Aorta (tissue), 5 donors: ENCODE data around the gene SART1. TPM values are rescaled to one million over a fixed set of nuclear protein-coding genes. Genes with fewer than 3 reads are reported as not detected.

Source experiments
- ATAC-seq: fragments of 200-7000 bp; cut with Tn5 transposase; one replicate; pipeline ENCODE4 v1.9.1; 2022; ENCODE audit warnings: moderate library complexity; ENCODE audit not compliant: low FRiP score
- DNase-seq, 2 donors: peaks; one replicate each; pipeline ENCODE4 v3.0.0-alpha.2; 2020
- H3K27ac ChIP-seq, 2 donors: one replicate each; pipeline ENCODE4 v1.5.1; 2013; ENCODE audit warnings: low read length in 2 of 2, mild to moderate bottlenecking in 2 of 2, moderate library complexity in 2 of 2, control low read depth in 1 of 2, inconsistent platforms in 1 of 2, low read depth in 1 of 2
- H3K27me3 ChIP-seq, 2 donors: one replicate each; pipeline ENCODE4 v1.6.1; 2013; ENCODE audit warnings: control low read depth in 1 of 2, low read length in 1 of 2, mild to moderate bottlenecking in 1 of 2, moderate library complexity in 1 of 2; ENCODE audit not compliant: insufficient read depth in 2 of 2, control insufficient read depth in 1 of 2
- H3K36me3 ChIP-seq, 2 donors: one replicate each; pipeline ENCODE4 v1.6.1; 2013; ENCODE audit warnings: control low read depth in 1 of 2, low read length in 1 of 2, mild to moderate bottlenecking in 1 of 2; ENCODE audit not compliant: insufficient read depth in 2 of 2, control insufficient read depth in 1 of 2
- H3K4me1 ChIP-seq, 2 donors: one replicate each; pipeline ENCODE4 v1.6.1; 2013; ENCODE audit warnings: low read length in 2 of 2, control low read depth in 1 of 2, mild to moderate bottlenecking in 1 of 2, moderate library complexity in 1 of 2; ENCODE audit not compliant: insufficient read depth in 2 of 2, control insufficient read depth in 1 of 2
- H3K4me3 ChIP-seq, 2 donors: one replicate each; pipeline ENCODE4 v1.5.1; 2013; ENCODE audit warnings: low read length in 2 of 2, control low read depth in 1 of 2, mild to moderate bottlenecking in 1 of 2
- H3K9me3 ChIP-seq: one replicate; pipeline ENCODE4 v1.6.1; 2013; ENCODE audit warnings: mild to moderate bottlenecking, low read length; ENCODE audit not compliant: control insufficient read depth
- WGBS, 2 donors: extraction: QIAGEN DNeasy Blood & Tissue Kit; methylation state at CpG; one replicate each; pipeline ENCODE4 v1.1.7; 2013; 5-methylcytosine and 5-hydroxymethylcytosine counted together
- intact Hi-C, 2 donors: fragments of 100-400 bp; cut with DNase I; formaldehyde crosslinking; loops; one replicate each; pipeline versions ENCODE4 v1.14.2 to v1.15.0; 2022
- polyA plus RNA-seq, 2 donors: library from polyadenylated mRNA; stranded (reverse); fragments of 200-250 nt; gene quantifications; one replicate each; pipeline ENCODE4 v1.2.3, GENCODE V29; 2013
- total RNA-seq, 2 donors: library from RNA; stranded (reverse); fragmentation: NEBNext Ultra II Directional; extraction: Animal tissue kit (Norgen Biotek cat#: 25700); gene quantifications; one replicate each; pipeline ENCODE4 v1.2.1, GENCODE V29; 2021
- donor health status: healthy with polysubstance abuse.
- donor health status: Bipolar disorder and iron deficiency.
- donor health status: DM: no; HTN: no; CAD: no.
- donor health status: DM: no; HTN: no; CAD: no.
- donor health status: DM: yes; HTN: yes; CAD: no.

Gene SART1
- total and polyA plus RNA-seq, 4 donors: 27.9 to 129 (median 51.6) TPM

- no peaks in the 10 kb centered on the region for H3K4me1 ChIP-seq
- ATAC-seq (no peak), DNase-seq (no peak)
- 72 to 79% methylated on average over 11 to 12 of the region's 12 CpGs for WGBS, 2 donors
- intact Hi-C loops: no loop called here
- no peaks in the 10 kb centered on the region for H3K27me3 ChIP-seq
- H3K9me3 ChIP-seq: no peaks in the 10 kb centered on the region
- no peaks in the 10 kb centered on the region for H3K36me3 ChIP-seq
- H3K27ac ChIP-seq: peak overlapping the region; percentile 57 to 59
- H3K4me3 ChIP-seq: no peak overlapping the region
These were observed 50.9 kb downstream of the SART1 start for GRCh38 chr11:66012371-66012945.

GRCh38 chr11:66012946-66013761 is 51.6 kb downstream of the SART1 start:
- 65 to 66% methylated on average over 12 of the region's 12 CpGs for WGBS, 2 donors
- H3K9me3 ChIP-seq: no peaks in the 10 kb centered on the region
- peak overlapping the region; percentile 48 to 57 for H3K27ac ChIP-seq
- intact Hi-C loops: no loop called here
- H3K4me3 ChIP-seq: no peak overlapping the region
- no peak for ATAC-seq
- no peaks in the 10 kb centered on the region for H3K36me3 ChIP-seq
- no peaks in the 10 kb centered on the region for H3K27me3 ChIP-seq
- DNase-seq: peak in 1 of 2 donors; percentile 66
- no peaks in the 10 kb centered on the region for H3K4me1 ChIP-seq

GRCh38 chr11:66013762-66014100 is 52.2 kb downstream of the SART1 start:
- intact Hi-C loops: no loop called here
- H3K36me3 ChIP-seq: no peaks in the 10 kb centered on the region
- ATAC-seq (no peak), DNase-seq (no peak)
- no peak overlapping the region for H3K4me3 ChIP-seq
- H3K27ac ChIP-seq: peak overlapping the region in 1 of 2 donors; percentile 48
- no peaks in the 10 kb centered on the region for H3K4me1 ChIP-seq
- H3K9me3 ChIP-seq: no peaks in the 10 kb centered on the region
- WGBS, 2 donors: 87% methylated on average over 7 of the region's 7 CpGs
- no peaks in the 10 kb centered on the region for H3K27me3 ChIP-seq

- Histone ChIP-seq H3K4me3 (no peak overlapping the region), H3K4me1 (no peaks in the 10 kb centered on the region), H3K36me3 (no peaks in the 10 kb centered on the region), H3K27ac (peak overlapping the region; percentile 48 to 93), H3K9me3 (no peaks in the 10 kb centered on the region), H3K27me3 (no peaks in the 10 kb centered on the region)
- DNase-seq: no peak
- ATAC-seq: peak; percentile 37
- intact Hi-C loops: no loop called here
- WGBS, 2 donors: 27 to 31% methylated on average over 6 of the region's 6 CpGs
These were observed 53.4 kb downstream of the SART1 start for GRCh38 chr11:66014804-66015453.

- H3K4me1 ChIP-seq: no peaks in the 10 kb centered on the region
- 2 to 6% methylated on average over 7 of the region's 7 CpGs for WGBS, 2 donors
- peak overlapping the region; percentile 88 to 93 for H3K27ac ChIP-seq
These were observed 53.9 kb downstream of the SART1 start for GRCh38 chr11:66015454-66015881.

GRCh38 chr11:66015936-66016792 is 54.6 kb downstream of the SART1 start:
- Histone ChIP-seq H3K4me1 (no peaks in the 10 kb centered on the region), H3K27ac (peak overlapping the region; percentile 88 to 93), H3K27me3 (no peaks in the 10 kb centered on the region), H3K4me3 (no peak overlapping the region), H3K36me3 (no peaks in the 10 kb centered on the region), H3K9me3 (no peaks in the 10 kb centered on the region)
- WGBS, 2 donors: 35 to 36% methylated on average over 18 of the region's 18 CpGs
- ATAC-seq (peak; percentile 28), DNase-seq (peak; percentile 79 to 84)
- intact Hi-C loops: no loop called here

More at GRCh38 chr11:66015454-66015881, 53.9 kb downstream of the SART1 start:
- no peak overlapping the region for H3K4me3 ChIP-seq
- intact Hi-C loops: no loop called here
- no peaks in the 10 kb centered on the region for H3K27me3 ChIP-seq
- peak; percentile 93 to 96 for DNase-seq
- peak; percentile 76 for ATAC-seq
- H3K9me3 ChIP-seq: no peaks in the 10 kb centered on the region
- no peaks in the 10 kb centered on the region for H3K36me3 ChIP-seq

- Histone ChIP-seq H3K4me1 (no peaks in the 10 kb centered on the region), H3K4me3 (no peak overlapping the region), H3K36me3 (no peaks in the 10 kb centered on the region), H3K27me3 (no peaks in the 10 kb centered on the region), H3K27ac (peak overlapping the region; percentile 8 to 62), H3K9me3 (no peaks in the 10 kb centered on the region)
- ATAC-seq (no peak), DNase-seq (no peak)
- 49 to 54% methylated on average over 10 of the region's 10 CpGs for WGBS, 2 donors
- intact Hi-C loops: no loop called here
These were observed 55.3 kb downstream of the SART1 start for GRCh38 chr11:66016793-66017177.

- intact Hi-C loops: no loop called here
- Histone ChIP-seq H3K4me3 (no peak overlapping the region), H3K4me1 (no peaks in the 10 kb centered on the region), H3K27ac (peak overlapping the region in 1 of 2 donors; percentile 23), H3K36me3 (no peaks in the 10 kb centered on the region), H3K9me3 (no peaks in the 10 kb centered on the region), H3K27me3 (no peaks in the 10 kb centered on the region)
- ATAC-seq (no peak), DNase-seq (no peak)
- WGBS, 2 donors: 88 to 90% methylated on average over 4 of the region's 4 CpGs
These were observed 55.8 kb downstream of the SART1 start for GRCh38 chr11:66017321-66017720.
